GM23338 (cell line): ENCODE results near the gene TMEM107. TPM values are rescaled to one million over a fixed set of nuclear protein-coding genes. Genes with fewer than 3 reads are reported as not detected.

Source experiments
- ATAC-seq: fragments of 200-7000 bp; cut with Tn5 transposase; 3 replicates; pipeline ENCODE4 v1.9.1; 2020
- DNase-seq: peaks from one replicate; pipeline ENCODE4 v3.0.0-alpha.2; 2015; ENCODE audit warnings: low spot score
- H2AFZ ChIP-seq: fragments of 200-600 bp; sonication (generic); 2 replicates; pipeline ENCODE4 v1.8.0; 2016; ENCODE audit warnings: antibody characterized with exemption, mild to moderate bottlenecking, moderate library complexity
- H3F3A ChIP-seq: fragments of 200-600 bp; sonication (generic); replicated peaks from 2 replicates; pipeline ENCODE4 v1.8.0; 2017; ENCODE audit warnings: antibody characterized with exemption, mixed run types, low read depth
- H3K27ac ChIP-seq: fragments of 200-600 bp; sonication (generic); 2 replicates; pipeline ENCODE4 v1.6.1; 2016; ENCODE audit warnings: low read depth
- H3K27me3 ChIP-seq: fragments of 200-600 bp; sonication (generic); 2 replicates; pipeline ENCODE4 v1.8.0; 2016; ENCODE audit warnings: mild to moderate bottlenecking, mixed run types, moderate library complexity; ENCODE audit not compliant: insufficient read depth
- H3K36me3 ChIP-seq: fragments of 200-600 bp; sonication (generic); 2 replicates; pipeline ENCODE4 v1.8.0; 2016; ENCODE audit warnings: mild to moderate bottlenecking; ENCODE audit not compliant: insufficient read depth
- H3K4me1 ChIP-seq: fragments of 200-600 bp; sonication (generic); 2 replicates; pipeline ENCODE4 v1.8.0; 2016; ENCODE audit warnings: mild to moderate bottlenecking, moderate library complexity; ENCODE audit not compliant: insufficient read depth
- H3K4me2 ChIP-seq: fragments of 200-600 bp; sonication (generic); 2 replicates; pipeline ENCODE4 v1.7.1; 2017; ENCODE audit warnings: mixed run types
- H3K4me3 ChIP-seq: fragments of 200-600 bp; sonication (generic); 2 replicates; pipeline ENCODE4 v1.6.1; 2016; ENCODE audit warnings: mixed run types
- H3K79me2 ChIP-seq: fragments of 200-600 bp; sonication (generic); replicated peaks from 2 replicates; pipeline ENCODE4 v1.8.0; 2017; ENCODE audit warnings: mild to moderate bottlenecking; ENCODE audit not compliant: insufficient read depth
- H3K9me2 ChIP-seq: fragments of 200-600 bp; sonication (generic); 2 replicates; pipeline ENCODE4 v1.8.0; 2017; ENCODE audit not compliant: insufficient read depth
- H4K20me1 ChIP-seq: fragments of 200-600 bp; sonication (generic); replicated peaks from 2 replicates; pipeline ENCODE4 v1.8.0; 2017; ENCODE audit warnings: mild to moderate bottlenecking; ENCODE audit not compliant: insufficient read depth
- H3K27ac Mint-ChIP-seq: 2 replicates; pipeline ENCODE4 v1.8.0; 2020; ENCODE audit warnings: inconsistent platforms, mild to moderate bottlenecking, moderate library complexity, mixed read lengths
- H3K27me3 Mint-ChIP-seq: 3 replicates; pipeline ENCODE4 v1.8.0; 2022; ENCODE audit warnings: low read depth, mild to moderate bottlenecking, moderate library complexity, mixed read lengths, inconsistent platforms; ENCODE audit not compliant: insufficient read depth, poor library complexity
- H3K36me3 Mint-ChIP-seq: 3 replicates; pipeline ENCODE4 v1.8.0; 2021; ENCODE audit warnings: low read depth, mild to moderate bottlenecking, inconsistent platforms, moderate library complexity, mixed read lengths
- H3K4me1 Mint-ChIP-seq: 3 replicates; pipeline ENCODE4 v1.8.0; 2020; ENCODE audit warnings: mild to moderate bottlenecking, inconsistent platforms, mixed read lengths
- H3K4me3 Mint-ChIP-seq: 3 replicates; pipeline ENCODE4 v1.8.0; 2021; ENCODE audit warnings: moderate library complexity, mild to moderate bottlenecking, inconsistent platforms, mixed read lengths
- H3K9me3 Mint-ChIP-seq: 3 replicates; pipeline ENCODE4 v1.8.0; 2020; ENCODE audit warnings: moderate library complexity, mild to moderate bottlenecking, inconsistent platforms, mixed read lengths
- CTCF ChIP-seq, 2 experiments: fragments of 200-600 bp in 1 of 2; sonication (generic) in 1 of 2; conservative IDR thresholded peaks; 2 replicates each; pipeline versions ENCODE4 v1.5.1 to v1.6.1; 2016 to 2017; ENCODE audit warnings: antibody characterized with exemption in 2 of 2, low read depth in 2 of 2, mild to moderate bottlenecking in 2 of 2, moderate library complexity in 1 of 2
- ETS1 ChIP-seq: IDR thresholded peaks from 2 replicates; pipeline ENCODE4 v1.6.1; 2016; ENCODE audit warnings: antibody characterized with exemption
- EZH2 ChIP-seq: fragments of 200-600 bp; sonication (generic); IDR thresholded peaks from one replicate; pipeline ENCODE4 v1.8.0; 2017; ENCODE audit warnings: antibody characterized with exemption, mild to moderate bottlenecking, low read depth; ENCODE audit not compliant: unreplicated experiment
- EZH2phosphoT487 ChIP-seq: fragments of 200-600 bp; sonication (generic); IDR thresholded peaks from one replicate; pipeline ENCODE4 v1.8.1; 2018; ENCODE audit warnings: antibody characterized with exemption; ENCODE audit not compliant: unreplicated experiment
- JUNB ChIP-seq: IDR thresholded peaks from one replicate; pipeline ENCODE4 v1.6.1; 2016; ENCODE audit warnings: antibody characterized with exemption; ENCODE audit not compliant: unreplicated experiment
- NANOG ChIP-seq: IDR thresholded peaks from 2 replicates; pipeline ENCODE4 v1.6.1; 2016; ENCODE audit warnings: antibody characterized with exemption, borderline replicate concordance
- POLR2AphosphoS5 ChIP-seq: IDR thresholded peaks from 2 replicates; pipeline ENCODE4 v1.6.1; 2016; ENCODE audit warnings: antibody characterized with exemption, low read depth
- STAT1 ChIP-seq: IDR thresholded peaks from one replicate; pipeline ENCODE4 v1.6.1; 2016; ENCODE audit warnings: antibody characterized with exemption; ENCODE audit not compliant: unreplicated experiment
- ZNF331 ChIP-seq: fragments of 250-450 bp; sonication (Bioruptor Pico); IDR thresholded peaks from 2 replicates; pipeline ENCODE4 v1.5.0; 2020; ENCODE audit warnings: low read depth, mild to moderate bottlenecking, moderate library complexity
- ZNF462 ChIP-seq: fragments of 250-450 bp; sonication (Bioruptor Pico); IDR thresholded peaks from 2 replicates; pipeline ENCODE4 v1.5.0; 2020; ENCODE audit warnings: mild to moderate bottlenecking, moderate library complexity
- polyA plus RNA-seq: library from polyadenylated mRNA; unstranded; fragments of >200 nt; fragmentation: Nextera tagmentation; extraction: Ambion mirVana; gene quantifications from 2 replicates; pipeline ENCODE4 v1.2.1, GENCODE V29; 2016
- total RNA-seq: library from RNA; depleted of rRNA; stranded (reverse); fragments of >200 nt; shearing (Covaris generic); gene quantifications from 2 replicates; pipeline ENCODE4 v1.2.3, GENCODE V29; 2014

Gene TMEM107
- total and polyA plus RNA-seq, 2 experiments from 2014 or later: 10.8 to 20.4 TPM

GRCh38 chr17:8141741-8142140, 34.4 kb downstream of the TMEM107 start:
- Mint-ChIP-seq H3K27ac (no peak overlapping the region), H3K9me3 (peaks cover 4% of the 10 kb centered on the region; the same call in 1 of the 3 replicates), H3K36me3 (peaks cover 33% of the 10 kb centered on the region), H3K27me3 (peaks cover 6% of the 10 kb centered on the region), H3K4me3 (no peak overlapping the region), H3K4me1 (peaks cover under 1% of the 10 kb centered on the region; the same call in 1 of the 3 replicates)
- DNase-seq (no peak), ATAC-seq (no peak)
- peaks cover 24% of the 10 kb centered on the region for H3F3A ChIP-seq
- no peak overlapping the region for H2AFZ ChIP-seq
- H3K4me1 ChIP-seq: peaks cover 7% of the 10 kb centered on the region; the same call in 1 of the 2 replicates
- H3K4me2 ChIP-seq: no peak overlapping the region
- H3K79me2 ChIP-seq: no peaks in the 10 kb centered on the region
- H3K27me3 ChIP-seq: peaks cover 14% of the 10 kb centered on the region
- no peaks in the 10 kb centered on the region for H3K9me2 ChIP-seq
- no peaks in the 10 kb centered on the region for H4K20me1 ChIP-seq
- no peak overlapping the region for H3K4me3 ChIP-seq
- TF ChIP-seq EZH2phosphoT487: no peak
- no peak for TF ChIP-seq STAT1
- TF ChIP-seq ZNF331 (CRISPR knock-in tag): no peak
- TF ChIP-seq NANOG: no peak
- TF ChIP-seq CTCF (conservative IDR thresholded peaks at IDR 0.05; ENCODE audit: low read depth in 2 of 2): no peak
- no peak for TF ChIP-seq EZH2
- peaks cover 7% of the 10 kb centered on the region; the same call in 1 of the 2 replicates for H3K36me3 ChIP-seq
- no peak overlapping the region for H3K27ac ChIP-seq

- Mint-ChIP-seq H3K4me3 (no peak overlapping the region), H3K4me1 (peaks cover 3% of the 10 kb centered on the region; the same call in 1 of the 3 replicates), H3K36me3 (peaks cover 26% of the 10 kb centered on the region), H3K9me3 (peaks cover 4% of the 10 kb centered on the region; the same call in 1 of the 3 replicates), H3K27ac (no peak overlapping the region), H3K27me3 (peaks cover 10% of the 10 kb centered on the region)
- ATAC-seq (no peak), DNase-seq (no peak)
- H3K27me3 ChIP-seq: peaks cover 21% of the 10 kb centered on the region
- peaks cover 7% of the 10 kb centered on the region; the same call in 1 of the 2 replicates for H3K36me3 ChIP-seq
- H3K4me1 ChIP-seq: peaks cover 7% of the 10 kb centered on the region; the same call in 1 of the 2 replicates
- H3K9me2 ChIP-seq: no peaks in the 10 kb centered on the region
- no peak overlapping the region for H2AFZ ChIP-seq
- peaks cover 26% of the 10 kb centered on the region for H3F3A ChIP-seq
- no peak overlapping the region for H3K4me3 ChIP-seq
- H3K79me2 ChIP-seq: no peaks in the 10 kb centered on the region
- H3K4me2 ChIP-seq: no peak overlapping the region
- H4K20me1 ChIP-seq: no peaks in the 10 kb centered on the region
- no peak overlapping the region for H3K27ac ChIP-seq
- TF ChIP-seq ETS1: no peak
- TF ChIP-seq POLR2AphosphoS5: no peak
- no peak for TF ChIP-seq EZH2
- no peak for TF ChIP-seq JUNB
- no peak for TF ChIP-seq ZNF462
- TF ChIP-seq STAT1: no peak
- no peak for TF ChIP-seq EZH2phosphoT487
- TF ChIP-seq NANOG: no peak
- no peak for TF ChIP-seq CTCF (conservative IDR thresholded peaks at IDR 0.05; ENCODE audit: low read depth in 2 of 2)
Measured at GRCh38 chr17:8141045-8141444, 35.1 kb downstream of the TMEM107 start.
